Hematopoietic multipotent progenitor cell treated with erythropoietin and hydrocortisone succinate and interleukin-3 and kit ligand, for 8 days (in vitro differentiated cells): ENCODE data around the gene CDKN2AIP.
"Not testable (repeated sequence)": the region's sequence is repeated elsewhere in the genome, so short reads cannot be mapped to it uniquely, and the experiment has no call there.

Experiments used
- DNase-seq: peaks from one replicate; pipeline ENCODE4 v3.0.0-alpha.2; 2015

Gene CDKN2AIP

GRCh38 chr4:183416879-183417755 is 27.3 kb upstream of the CDKN2AIP start:
- DNase-seq = no peak

- no peak for DNase-seq
These were observed 21.3 kb upstream of the CDKN2AIP start for GRCh38 chr4:183422962-183423631.

GRCh38 chr4:183424109-183424744 is 20.2 kb upstream of the CDKN2AIP start:
- DNase-seq = no peak

GRCh38 chr4:183426507-183426906 is 17.9 kb upstream of the CDKN2AIP start:
- DNase-seq = no peak

GRCh38 chr4:183429489-183429888 is 14.9 kb upstream of the CDKN2AIP start:
- DNase-seq = no peak

GRCh38 chr4:183430317-183430993 is 14.0 kb upstream of the CDKN2AIP start:
- no peak for DNase-seq

GRCh38 chr4:183430994-183431347 is 13.5 kb upstream of the CDKN2AIP start:
- no peak for DNase-seq

GRCh38 chr4:183431614-183432013 is 12.8 kb upstream of the CDKN2AIP start:
- no peak for DNase-seq

GRCh38 chr4:183433183-183433582 is 11.3 kb upstream of the CDKN2AIP start:
- not testable (repeated sequence) for DNase-seq

GRCh38 chr4:183434264-183434663 is 10.2 kb upstream of the CDKN2AIP start:
- no peak for DNase-seq

- DNase-seq = no peak
These were observed 9.7 kb upstream of the CDKN2AIP start for GRCh38 chr4:183434666-183435190.

- DNase-seq = no peak
These were observed 8.6 kb upstream of the CDKN2AIP start for GRCh38 chr4:183435803-183436202.

GRCh38 chr4:183436417-183436816 is 8.0 kb upstream of the CDKN2AIP start:
- DNase-seq = no peak

GRCh38 chr4:183437452-183437851 is 7.0 kb upstream of the CDKN2AIP start:
- DNase-seq = no peak

GRCh38 chr4:183438458-183439113 is 5.8 kb upstream of the CDKN2AIP start:
- DNase-seq = no peak

- DNase-seq = no peak
These were observed 3.2 kb upstream of the CDKN2AIP start for GRCh38 chr4:183441276-183441675.

- peak; percentile 66 for DNase-seq
These were observed 702 bp upstream of the CDKN2AIP start for GRCh38 chr4:183443655-183444213.

GRCh38 chr4:183445097-183445428 is 627 bp downstream of the CDKN2AIP start:
- DNase-seq = peak; percentile 80

GRCh38 chr4:183447646-183448045 is 3.2 kb downstream of the CDKN2AIP start:
- no peak for DNase-seq

GRCh38 chr4:183448436-183448835 is 4.0 kb downstream of the CDKN2AIP start:
- DNase-seq = no peak

GRCh38 chr4:183449193-183449882 is 4.9 kb downstream of the CDKN2AIP start:
- no peak for DNase-seq

- no peak for DNase-seq
These were observed 5.7 kb downstream of the CDKN2AIP start for GRCh38 chr4:183450108-183450507.
